ES-I3 (cell line): ENCODE measurements around the gene GRM8.

Source experiments
- H3K36me3 ChIP-seq: 2 replicates; pipeline ENCODE4 v1.6.1; 2013; ENCODE audit warnings: mild to moderate bottlenecking, low read length, control low read depth, moderate library complexity; ENCODE audit not compliant: insufficient read depth
- H3K4me1 ChIP-seq: 2 replicates; pipeline ENCODE4 v1.6.1; 2013; ENCODE audit warnings: mild to moderate bottlenecking, control low read depth, low read length; ENCODE audit not compliant: insufficient read depth
- H3K9ac ChIP-seq: 2 replicates; pipeline ENCODE4 v1.6.1; 2013; ENCODE audit warnings: low read depth, mild to moderate bottlenecking, low read length, moderate library complexity
- H3K9me3 ChIP-seq: 2 replicates; pipeline ENCODE4 v1.6.1; 2013; ENCODE audit warnings: mild to moderate bottlenecking, low read length, moderate library complexity; ENCODE audit not compliant: control insufficient read depth, insufficient read depth

The GRM8 gene

GRCh38 chr7:127000725-127001124 is 252.0 kb downstream of the GRM8 start:
- H3K36me3 ChIP-seq: no peaks in the 10 kb centered on the region
- no peaks in the 10 kb centered on the region for H3K9me3 ChIP-seq
- H3K4me1 ChIP-seq: no peaks in the 10 kb centered on the region
- H3K9ac ChIP-seq: no peak overlapping the region

GRCh38 chr7:126996659-126997058 is 256.1 kb downstream of the GRM8 start:
- Histone ChIP-seq H3K9ac (no peak overlapping the region), H3K9me3 (no peaks in the 10 kb centered on the region), H3K36me3 (no peaks in the 10 kb centered on the region), H3K4me1 (no peaks in the 10 kb centered on the region)

GRCh38 chr7:126993626-126994213 is 259.0 kb downstream of the GRM8 start:
- Histone ChIP-seq H3K36me3 (no peaks in the 10 kb centered on the region), H3K9me3 (no peaks in the 10 kb centered on the region), H3K9ac (no peak overlapping the region), H3K4me1 (no peaks in the 10 kb centered on the region)

- H3K36me3 ChIP-seq: no peaks in the 10 kb centered on the region
- H3K9me3 ChIP-seq: no peaks in the 10 kb centered on the region
- H3K4me1 ChIP-seq: no peaks in the 10 kb centered on the region
- no peak overlapping the region for H3K9ac ChIP-seq
Measured at GRCh38 chr7:126988022-126988421, 264.7 kb downstream of the GRM8 start.

- H3K4me1 ChIP-seq: no peaks in the 10 kb centered on the region; the same call in 1 of the 2 replicates
- H3K36me3 ChIP-seq: no peaks in the 10 kb centered on the region
- H3K9me3 ChIP-seq: no peaks in the 10 kb centered on the region
- no peak overlapping the region for H3K9ac ChIP-seq
Measured at GRCh38 chr7:126979722-126980121, 273.0 kb downstream of the GRM8 start.

GRCh38 chr7:126978865-126979264 is 273.9 kb downstream of the GRM8 start:
- Histone ChIP-seq H3K9me3 (no peaks in the 10 kb centered on the region), H3K9ac (no peak overlapping the region), H3K36me3 (no peaks in the 10 kb centered on the region), H3K4me1 (no peaks in the 10 kb centered on the region; the same call in 1 of the 2 replicates)

- no peaks in the 10 kb centered on the region for H3K9me3 ChIP-seq
- no peak overlapping the region for H3K9ac ChIP-seq
- no peaks in the 10 kb centered on the region for H3K36me3 ChIP-seq
- no peaks in the 10 kb centered on the region for H3K4me1 ChIP-seq
Measured at GRCh38 chr7:126973066-126973465, 279.7 kb downstream of the GRM8 start.

- H3K36me3 ChIP-seq: no peaks in the 10 kb centered on the region
Measured at GRCh38 chr7:126972571-126972970, 280.2 kb downstream of the GRM8 start.

GRCh38 chr7:126959649-126960048 is 293.1 kb downstream of the GRM8 start:
- H3K36me3 ChIP-seq: no peaks in the 10 kb centered on the region
- H3K4me1 ChIP-seq: no peaks in the 10 kb centered on the region
- H3K9me3 ChIP-seq: 0 out of 2 replicates have a peak, but pooled peaks cover 4% of the 10 kb centered on the region
- no peak overlapping the region for H3K9ac ChIP-seq

More at GRCh38 chr7:126972571-126972970, 280.2 kb downstream of the GRM8 start:
- Histone ChIP-seq H3K4me1 (no peaks in the 10 kb centered on the region), H3K9me3 (no peaks in the 10 kb centered on the region), H3K9ac (no peak overlapping the region)

- H3K36me3 ChIP-seq: no peaks in the 10 kb centered on the region
- H3K9ac ChIP-seq: no peak overlapping the region
Measured at GRCh38 chr7:126958367-126958766, 294.4 kb downstream of the GRM8 start.

GRCh38 chr7:126957443-126957842 is 295.3 kb downstream of the GRM8 start:
- H3K4me1 ChIP-seq: no peaks in the 10 kb centered on the region
- 0 out of 2 replicates have a peak, but pooled peaks cover 4% of the 10 kb centered on the region for H3K9me3 ChIP-seq
- no peaks in the 10 kb centered on the region for H3K36me3 ChIP-seq
- H3K9ac ChIP-seq: no peak overlapping the region

More at GRCh38 chr7:126958367-126958766, 294.4 kb downstream of the GRM8 start:
- Histone ChIP-seq H3K9me3 (0 out of 2 replicates have a peak, but pooled peaks cover 4% of the 10 kb centered on the region), H3K4me1 (no peaks in the 10 kb centered on the region)

- no peaks in the 10 kb centered on the region for H3K36me3 ChIP-seq
- H3K4me1 ChIP-seq: no peaks in the 10 kb centered on the region
- H3K9ac ChIP-seq: no peak overlapping the region
- 0 out of 2 replicates have a peak, but pooled peaks cover 4% of the 10 kb centered on the region for H3K9me3 ChIP-seq
Measured at GRCh38 chr7:126953461-126953860, 299.3 kb downstream of the GRM8 start.

GRCh38 chr7:126948664-126949063 is 304.1 kb downstream of the GRM8 start:
- Histone ChIP-seq H3K9ac (no peak overlapping the region), H3K4me1 (no peaks in the 10 kb centered on the region), H3K9me3 (no peaks in the 10 kb centered on the region), H3K36me3 (no peaks in the 10 kb centered on the region)

GRCh38 chr7:126940723-126941307 is 311.9 kb downstream of the GRM8 start:
- H3K9me3 ChIP-seq: no peaks in the 10 kb centered on the region
- H3K36me3 ChIP-seq: no peaks in the 10 kb centered on the region
- H3K4me1 ChIP-seq: no peaks in the 10 kb centered on the region
- H3K9ac ChIP-seq: no peak overlapping the region

- Histone ChIP-seq H3K9me3 (no peaks in the 10 kb centered on the region), H3K9ac (no peak overlapping the region), H3K36me3 (no peaks in the 10 kb centered on the region)
Measured at GRCh38 chr7:126937171-126937570, 315.6 kb downstream of the GRM8 start.

More at GRCh38 chr7:126937171-126937570, 315.6 kb downstream of the GRM8 start:
- H3K4me1 ChIP-seq: no peaks in the 10 kb centered on the region
